ENCODE results near the gene CCDC141. TPM values are rescaled to one million over a fixed set of nuclear protein-coding genes. Genes with fewer than 3 reads are reported as not detected.

The CCDC141 gene
- total and polyA plus RNA-seq, 8 donors, result 0.66 to 11.3 (median 5.4) TPM

- Histone ChIP-seq H3K36me3 (no peaks in the 10 kb centered on the region), H3K4me3 (no peak overlapping the region), H3K27ac (no peak overlapping the region), H3K9me3 (no peaks in the 10 kb centered on the region), H3K4me1 (no peaks in the 10 kb centered on the region), H3K27me3 (no peaks in the 10 kb centered on the region)
- FAIRE-seq, result no peak
- no peak for TF ChIP-seq CTCF (IDR thresholded peaks at IDR 0.05)
- no peak for DNase-seq
- no peak for ATAC-seq
- WGBS, 2 donors, result 45 to 52% methylated on average over 4 of the region's 4 CpGs
- intact Hi-C loops (cut with DNase I), result no loop called here
Measured at GRCh38 chr2:178819992-178820391, 229.9 kb downstream of the CCDC141 start.

- 95 to 100% methylated on average over 1 of the region's 1 CpG for WGBS, 2 donors
- ATAC-seq (no peak), FAIRE-seq (no peak)
Measured at GRCh38 chr2:178819147-178819875, 230.6 kb downstream of the CCDC141 start.

GRCh38 chr2:178811901-178812300, 238.0 kb downstream of the CCDC141 start:
- H3K27me3 ChIP-seq, result no peaks in the 10 kb centered on the region
- TF ChIP-seq CTCF (IDR thresholded peaks at IDR 0.05), result no peak
- WGBS, 2 donors, result 71 to 88% methylated on average over 2 of the region's 2 CpGs
- no peak for FAIRE-seq
- H3K4me3 ChIP-seq, result no peak overlapping the region
- H3K4me1 ChIP-seq, result peaks cover 13 to 20% (median 15%) of the 10 kb centered on the region in 3 donors
- intact Hi-C loops (cut with DNase I), result no loop called here
- H3K36me3 ChIP-seq, result no peaks in the 10 kb centered on the region
- no peak for DNase-seq
- no peak for ATAC-seq
- no peaks in the 10 kb centered on the region for H3K9me3 ChIP-seq
- H3K27ac ChIP-seq, result no peak overlapping the region

More at GRCh38 chr2:178819147-178819875, 230.6 kb downstream of the CCDC141 start:
- Histone ChIP-seq H3K4me3 (no peak overlapping the region), H3K9me3 (no peaks in the 10 kb centered on the region), H3K27ac (no peak overlapping the region), H3K36me3 (no peaks in the 10 kb centered on the region), H3K4me1 (no peaks in the 10 kb centered on the region), H3K27me3 (no peaks in the 10 kb centered on the region)
- DNase-seq, result no peak
- no peak for TF ChIP-seq CTCF (IDR thresholded peaks at IDR 0.05)
- intact Hi-C loops (cut with DNase I), result no loop called here

- no peak for FAIRE-seq
- no peak for TF ChIP-seq CTCF (IDR thresholded peaks at IDR 0.05)
- intact Hi-C loops (cut with DNase I), result no loop called here
- no peaks in the 10 kb centered on the region for H3K27me3 ChIP-seq
- H3K4me1 ChIP-seq, result peaks cover 13 to 25% (median 15%) of the 10 kb centered on the region in 3 donors
- DNase-seq, result no peak
- H3K4me3 ChIP-seq, result no peak overlapping the region
- H3K27ac ChIP-seq, result no peak overlapping the region
- WGBS, 2 donors, result 32 to 40% methylated on average over 2 of the region's 2 CpGs
- ATAC-seq, result peak in 3 of 4 donors; percentile 36 to 71 (median 42)
- H3K9me3 ChIP-seq, result no peaks in the 10 kb centered on the region
- H3K36me3 ChIP-seq, result no peaks in the 10 kb centered on the region
Measured at GRCh38 chr2:178811045-178811444, 238.9 kb downstream of the CCDC141 start.

GRCh38 chr2:178810422-178810821, 239.5 kb downstream of the CCDC141 start:
- Histone ChIP-seq H3K4me3 (no peak overlapping the region), H3K36me3 (no peaks in the 10 kb centered on the region), H3K9me3 (no peaks in the 10 kb centered on the region), H3K27ac (no peak overlapping the region), H3K4me1 (peaks cover 13 to 29% (median 15%) of the 10 kb centered on the region in 3 donors), H3K27me3 (no peaks in the 10 kb centered on the region)
- TF ChIP-seq CTCF (IDR thresholded peaks at IDR 0.05), result no peak
- intact Hi-C loops (cut with DNase I), result no loop called here
- no peak for FAIRE-seq
- no peak for DNase-seq
- WGBS, 2 donors, result 65 to 66% methylated on average over 5 of the region's 5 CpGs
- no peak for ATAC-seq
